Panc1 (cell line): ENCODE measurements around the gene ZNF366. TPM values are rescaled to one million over a fixed set of nuclear protein-coding genes. Genes with fewer than 3 reads are reported as not detected.
"Not testable (repeated sequence)": the region's sequence is repeated elsewhere in the genome, so short reads cannot be mapped to it uniquely, and the experiment has no call there.

Experiments
- ATAC-seq: fragments of 200-7000 bp; cut with Tn5 transposase; 2 replicates; pipeline ENCODE4 v1.9.1; 2020; ENCODE audit warnings: mild to moderate bottlenecking, moderate library complexity
- BruUV-seq: library from RNA; stranded (reverse); fragments of 400-500 nt; replicated peaks from 2 replicates; lab custom pipeline; 2021; lab: Mats Ljungman, UMichigan
- CTCF ChIA-PET: fragments of 300-600 bp; sonication (Branson Sonifier 250); formaldehyde crosslinking; loops from one replicate; lab custom pipeline; 2022; ENCODE audit warnings: antibody characterized with exemption; lab: Charles Lee
- POLR2A ChIA-PET: fragments of 300-600 bp; sonication (Branson Sonifier 250); formaldehyde crosslinking; loops from one replicate; lab custom pipeline; 2022; ENCODE audit warnings: antibody characterized with exemption; lab: Charles Lee
- DNase-seq: peaks from one replicate; pipeline ENCODE4 v3.0.0-alpha.2; 2010; ENCODE audit warnings: low read depth, low spot score
- H3K27ac ChIP-seq: 2 replicates; pipeline ENCODE4 v1.5.1; 2011; ENCODE audit warnings: mild to moderate bottlenecking, low read length, inconsistent platforms
- H3K27me3 ChIP-seq: fragments of 200-500 bp; sonication (Bioruptor generic); 2 replicates; pipeline ENCODE4 v1.6.0; 2014; ENCODE audit warnings: low read length, inconsistent platforms; ENCODE audit not compliant: control insufficient read depth, insufficient read depth
- H3K36me3 ChIP-seq: fragments of 200-500 bp; sonication (Bioruptor generic); 2 replicates; pipeline ENCODE4 v1.5.1; 2014; ENCODE audit warnings: inconsistent platforms, mild to moderate bottlenecking, low read length, moderate library complexity; ENCODE audit not compliant: control insufficient read depth, insufficient read depth
- H3K4me1 ChIP-seq: 2 replicates; pipeline ENCODE4 v1.5.1; 2011; ENCODE audit warnings: inconsistent platforms, mild to moderate bottlenecking, low read length, moderate library complexity; ENCODE audit not compliant: control insufficient read depth, insufficient read depth
- H3K4me3 ChIP-seq, 2 experiments: 2 replicates each; pipeline ENCODE4 v1.5.1; 2011 to 2012; ENCODE audit warnings: low read depth in 2 of 2, low read length in 2 of 2, mild to moderate bottlenecking in 2 of 2, inconsistent platforms in 1 of 2, moderate library complexity in 1 of 2
- H3K9me3 ChIP-seq: fragments of 200-500 bp; sonication (Bioruptor generic); 2 replicates; pipeline ENCODE4 v1.5.1; 2014; ENCODE audit warnings: low read depth, mild to moderate bottlenecking, inconsistent platforms, low read length, moderate library complexity; ENCODE audit not compliant: control insufficient read depth, insufficient read depth
- CTCF ChIP-seq: fragments of 450-650 bp; IDR thresholded peaks from 2 replicates; pipeline ENCODE4 v1.5.1; 2017; ENCODE audit warnings: mild to moderate bottlenecking
- POLR2AphosphoS5 ChIP-seq: IDR thresholded peaks from 2 replicates; pipeline ENCODE4 v1.6.1; 2012; ENCODE audit warnings: mild to moderate bottlenecking, low read depth, low read length, moderate library complexity
- REST ChIP-seq, 2 experiments: IDR thresholded peaks; 2 replicates each; pipeline ENCODE4 v1.6.1; 2011 to 2012; ENCODE audit warnings: low read depth in 2 of 2, control low read depth in 1 of 2, low read length in 1 of 2, mild to moderate bottlenecking in 1 of 2, moderate library complexity in 1 of 2; ENCODE audit not compliant: insufficient read depth in 1 of 2
- SIN3A ChIP-seq: IDR thresholded peaks from 2 replicates; pipeline ENCODE4 v1.6.1; 2012; ENCODE audit warnings: low read depth, mild to moderate bottlenecking, low read length, moderate library complexity, borderline replicate concordance; ENCODE audit not compliant: insufficient read depth
- TCF7L2 ChIP-seq: IDR thresholded peaks from 2 replicates; pipeline ENCODE4 v1.6.1; 2011; ENCODE audit warnings: mild to moderate bottlenecking, low read depth, low read length, inconsistent platforms
- in situ Hi-C: cut with HindIII; loops from 2 replicates; pipeline ENCODE4 v1.10.0; 2016; ENCODE audit warnings: low sequenced_read_pairs, low pct_unique_long_range_greater_than_20kb
- intact Hi-C: fragments of 100-400 bp; cut with micrococcal nuclease; formaldehyde crosslinking; loops from one replicate; pipeline ENCODE4 v1.10.0; 2022; ENCODE audit not compliant: unreplicated experiment
- total RNA-seq: library from RNA; stranded (reverse); gene quantifications from one replicate; pipeline ENCODE4 v1.2.1, GENCODE V29; 2021; ENCODE audit not compliant: unreplicated experiment

The ZNF366 gene
- total RNA-seq, 1 experiment from 2014 or later = not detected

GRCh38 chr5:72407541-72407940 lies 99.7 kb downstream of the ZNF366 start:
- Histone ChIP-seq H3K36me3 (no peaks in the 10 kb centered on the region), H3K27ac (no peak overlapping the region), H3K27me3 (no peaks in the 10 kb centered on the region), H3K4me3 (no peak overlapping the region), H3K9me3 (0 out of 2 replicates have a peak, but pooled peaks cover 3% of the 10 kb centered on the region), H3K4me1 (no peaks in the 10 kb centered on the region)
- ATAC-seq (no peak), DNase-seq (no peak)
- ChIA-PET CTCF (no interaction called here), POLR2A (no interaction called here)
- intact Hi-C loops = loop anchor here (10.0 kb wide), 1 partner anchor 117 kb away; no protein-coding TSS in a partner anchor
- TF ChIP-seq POLR2AphosphoS5 = no peak
- no TSS peak for BruUV-seq
- in situ Hi-C loops = no loop called here

GRCh38 chr5:72407078-72407477 lies 100.1 kb downstream of the ZNF366 start:
- in situ Hi-C loops (no loop called here), intact Hi-C loops (loop anchor here (10.0 kb wide), 1 partner anchor 118 kb away; no protein-coding TSS in a partner anchor)
- Histone ChIP-seq H3K4me1 (no peaks in the 10 kb centered on the region), H3K36me3 (no peaks in the 10 kb centered on the region), H3K27ac (no peak overlapping the region), H3K4me3 (no peak overlapping the region), H3K27me3 (no peaks in the 10 kb centered on the region), H3K9me3 (peaks cover 3% of the 10 kb centered on the region; the same call in 1 of the 2 replicates)
- no peak for TF ChIP-seq REST (IDR thresholded peaks at IDR 0.05; ENCODE audit: insufficient read depth in 1 of 2, low read depth in 2 of 2, low read length in 1 of 2)
- TF ChIP-seq CTCF = no peak
- no peak for TF ChIP-seq SIN3A
- TF ChIP-seq POLR2AphosphoS5 = no peak
- no peak for TF ChIP-seq TCF7L2
- ChIA-PET CTCF (no interaction called here), POLR2A (no interaction called here)
- ATAC-seq (no peak), DNase-seq (no peak)
- no TSS peak for BruUV-seq

- POLR2A ChIA-PET = interaction anchor here (0.6 kb wide), 1 partner anchor 12 kb away, joined by 3 read pairs; no protein-coding TSS in a partner anchor
- H3K36me3 ChIP-seq, DNase-seq, H3K4me3 ChIP-seq, ATAC-seq, BruUV-seq, H3K4me1 ChIP-seq, CTCF ChIA-PET, H3K27me3 ChIP-seq, H3K27ac ChIP-seq, in situ Hi-C loops: not testable (repeated sequence)
- peaks cover 11% of the 10 kb centered on the region; the same call in 1 of the 2 replicates for H3K9me3 ChIP-seq
- intact Hi-C loops = loop anchor here (10.0 kb wide), 1 partner anchor 120 kb away; no protein-coding TSS in a partner anchor
Measured at GRCh38 chr5:72404771-72405170, 102.4 kb downstream of the ZNF366 start.
